ENCODE results near the gene DGAT2. TPM values are rescaled to one million over a fixed set of nuclear protein-coding genes. Genes with fewer than 3 reads are reported as not detected.

DGAT2 gene, protein sequence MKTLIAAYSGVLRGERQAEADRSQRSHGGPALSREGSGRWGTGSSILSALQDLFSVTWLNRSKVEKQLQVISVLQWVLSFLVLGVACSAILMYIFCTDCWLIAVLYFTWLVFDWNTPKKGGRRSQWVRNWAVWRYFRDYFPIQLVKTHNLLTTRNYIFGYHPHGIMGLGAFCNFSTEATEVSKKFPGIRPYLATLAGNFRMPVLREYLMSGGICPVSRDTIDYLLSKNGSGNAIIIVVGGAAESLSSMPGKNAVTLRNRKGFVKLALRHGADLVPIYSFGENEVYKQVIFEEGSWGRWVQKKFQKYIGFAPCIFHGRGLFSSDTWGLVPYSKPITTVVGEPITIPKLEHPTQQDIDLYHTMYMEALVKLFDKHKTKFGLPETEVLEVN
- total RNA-seq: 1 to 10 TPM; 2.4 to 7.7 (median 4.5) TPM

DNA sequence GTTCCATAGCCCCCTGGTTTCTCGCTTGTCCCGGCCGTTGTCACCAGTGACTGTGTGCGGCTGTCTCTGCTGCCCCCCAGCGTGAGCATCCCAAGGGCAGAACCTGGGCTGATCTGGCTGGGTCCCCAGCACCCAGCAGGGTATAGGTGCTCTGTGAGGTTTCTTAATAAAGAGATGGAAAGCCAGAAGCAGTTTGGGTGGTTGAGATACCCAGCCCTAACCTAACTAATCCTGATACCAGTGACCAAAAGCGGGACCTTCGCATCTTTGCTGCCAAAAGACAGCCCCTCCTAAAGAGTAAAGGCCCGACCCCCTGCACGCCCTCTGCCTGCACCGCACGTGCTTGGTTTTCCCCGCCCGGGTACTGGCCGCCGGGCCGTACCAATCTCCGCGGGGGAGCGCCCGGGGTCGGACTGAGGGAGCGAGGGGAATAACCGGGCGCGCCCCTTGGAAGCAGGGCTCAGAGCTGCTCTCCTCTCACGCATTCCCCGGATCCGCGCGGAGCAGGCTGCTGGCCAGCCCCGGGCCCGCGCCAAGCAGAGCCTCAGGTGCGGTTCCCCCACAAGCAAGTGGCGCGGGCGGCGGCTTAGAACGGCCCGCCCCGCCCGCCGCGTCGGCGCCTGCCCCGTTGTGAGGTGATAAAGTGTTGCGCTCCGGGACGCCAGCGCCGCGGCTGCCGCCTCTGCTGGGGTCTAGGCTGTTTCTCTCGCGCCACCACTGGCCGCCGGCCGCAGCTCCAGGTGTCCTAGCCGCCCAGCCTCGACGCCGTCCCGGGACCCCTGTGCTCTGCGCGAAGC is at the start of gene DGAT2:
Gene DGAT2, plus strand, starts transcription at position 667 of the 797 bp plus-strand sequence. CDS start 214 bp downstream, outside the sequence.
- peak within 1 kb of the TSS in 2 of 4 donors; percentile 15 to 66 for H3K27ac ChIP-seq
- peak; percentile 75 to 89 (median 88) for DNase-seq
- H3K4me1 ChIP-seq: peaks cover 0 to 14% (median 10%) of the 10 kb centered on the region in 4 donors
- H3K36me3 ChIP-seq: no peaks in the 10 kb centered on the region
- TF ChIP-seq, protein P1, sequence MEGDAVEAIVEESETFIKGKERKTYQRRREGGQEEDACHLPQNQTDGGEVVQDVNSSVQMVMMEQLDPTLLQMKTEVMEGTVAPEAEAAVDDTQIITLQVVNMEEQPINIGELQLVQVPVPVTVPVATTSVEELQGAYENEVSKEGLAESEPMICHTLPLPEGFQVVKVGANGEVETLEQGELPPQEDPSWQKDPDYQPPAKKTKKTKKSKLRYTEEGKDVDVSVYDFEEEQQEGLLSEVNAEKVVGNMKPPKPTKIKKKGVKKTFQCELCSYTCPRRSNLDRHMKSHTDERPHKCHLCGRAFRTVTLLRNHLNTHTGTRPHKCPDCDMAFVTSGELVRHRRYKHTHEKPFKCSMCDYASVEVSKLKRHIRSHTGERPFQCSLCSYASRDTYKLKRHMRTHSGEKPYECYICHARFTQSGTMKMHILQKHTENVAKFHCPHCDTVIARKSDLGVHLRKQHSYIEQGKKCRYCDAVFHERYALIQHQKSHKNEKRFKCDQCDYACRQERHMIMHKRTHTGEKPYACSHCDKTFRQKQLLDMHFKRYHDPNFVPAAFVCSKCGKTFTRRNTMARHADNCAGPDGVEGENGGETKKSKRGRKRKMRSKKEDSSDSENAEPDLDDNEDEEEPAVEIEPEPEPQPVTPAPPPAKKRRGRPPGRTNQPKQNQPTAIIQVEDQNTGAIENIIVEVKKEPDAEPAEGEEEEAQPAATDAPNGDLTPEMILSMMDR (IDR thresholded peaks at IDR 0.05): peak in 3 of 6 experiments; percentile 22 to 46 (median 32)
- TF ChIP-seq POLR2A (IDR thresholded peaks at IDR 0.05): peak in 1 of 2 donors; percentile 26
- H3K4me3 ChIP-seq: peak within 1 kb of the TSS; percentile 29 to 65 (median 52)
- H3K27me3 ChIP-seq: no peaks in the 10 kb centered on the region
- H3K9me3 ChIP-seq: no peaks in the 10 kb centered on the region

DNA sequence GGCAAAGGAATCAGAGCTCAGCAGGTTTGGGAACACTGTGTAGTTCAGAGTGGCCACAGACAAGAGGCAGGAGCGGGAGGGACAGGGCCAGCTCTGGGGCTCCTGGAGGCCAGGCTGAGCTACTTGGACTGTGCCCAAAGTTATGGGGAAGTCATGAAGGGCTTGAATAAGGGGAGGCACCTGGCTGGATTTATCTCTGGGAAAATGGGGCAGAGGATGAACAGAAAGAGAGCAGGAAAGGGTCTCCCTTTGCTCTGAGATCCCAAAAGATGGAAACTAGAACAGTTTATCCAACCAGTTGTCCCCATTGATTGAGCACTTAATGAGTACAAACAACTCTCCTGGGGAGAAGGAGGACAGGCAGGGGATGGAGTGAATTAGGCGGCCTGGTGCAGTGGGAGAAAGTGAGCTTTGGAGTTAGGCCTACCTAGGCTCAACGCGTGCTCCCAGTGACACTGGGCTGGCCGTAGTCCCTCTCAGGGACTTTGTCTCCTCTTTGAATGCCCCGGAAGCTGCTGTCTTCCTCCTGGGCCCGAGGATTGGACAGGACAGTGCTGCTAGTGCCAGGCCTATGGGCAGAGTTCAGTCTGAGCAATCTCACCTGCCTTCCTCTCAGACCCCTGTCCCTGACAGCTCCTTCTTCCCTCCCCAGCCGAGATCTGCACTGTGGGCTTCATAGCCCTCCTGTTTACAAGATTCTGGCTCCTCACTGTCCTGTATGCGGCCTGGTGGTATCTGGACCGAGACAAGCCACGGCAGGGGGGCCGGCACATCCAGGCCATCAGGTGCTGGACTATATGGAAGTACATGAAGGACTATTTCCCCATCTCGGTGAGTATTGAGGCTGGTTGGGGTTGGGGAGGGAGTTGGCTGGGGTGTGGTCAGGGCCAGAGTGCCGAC is 49.0 kb upstream of the DGAT2 start:
- Histone ChIP-seq H3K27ac (peak overlapping the region in 3 of 4 donors; percentile 78 to 94 (median 93)), H3K4me3 (peak overlapping the region in 2 of 4 donors; percentile 57 to 58), H3K4me1 (peaks cover 0 to 24% (median 0%) of the 10 kb centered on the region in 4 donors), H3K36me3 (peaks cover 0 to 18% (median 0%) of the 10 kb centered on the region in 3 donors), H3K27me3 (no peaks in the 10 kb centered on the region), H3K9me3 (no peaks in the 10 kb centered on the region)
- TF ChIP-seq, protein P1 (IDR thresholded peaks at IDR 0.05): peak in 1 of 6 experiments; percentile 5
- peak; percentile 74 to 90 for TF ChIP-seq POLR2A (IDR thresholded peaks at IDR 0.05)
- peak in 2 of 3 donors; percentile 82 to 86 for DNase-seq

DNA sequence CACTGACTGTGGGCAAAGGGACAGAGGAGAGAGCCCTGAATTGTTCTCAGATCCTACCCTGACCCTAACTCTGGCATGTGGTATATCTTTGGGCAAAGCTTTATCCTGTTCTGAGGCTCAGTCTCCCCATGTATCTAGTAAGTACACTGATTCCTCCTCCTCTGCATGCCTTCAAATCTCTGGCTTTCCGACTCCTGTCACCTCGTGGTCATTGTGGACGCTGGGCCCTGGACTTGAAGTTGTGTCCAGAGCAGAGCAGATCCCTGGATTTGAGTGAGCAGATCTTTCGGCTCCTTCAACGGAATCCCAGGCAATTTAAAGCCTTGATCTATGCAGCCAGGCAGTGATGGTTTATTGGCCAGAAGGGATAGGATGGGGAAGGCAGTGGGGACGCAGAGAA is 47.9 kb upstream of the DGAT2 start:
- DNase-seq: no peak
- Histone ChIP-seq H3K9me3 (no peaks in the 10 kb centered on the region), H3K4me1 (peaks cover 0 to 24% (median 0%) of the 10 kb centered on the region in 4 donors), H3K36me3 (peaks cover 0 to 21% (median 0%) of the 10 kb centered on the region in 3 donors), H3K27me3 (no peaks in the 10 kb centered on the region), H3K27ac (peak overlapping the region in 3 of 4 donors; percentile 78 to 94 (median 93)), H3K4me3 (peak overlapping the region in 2 of 4 donors; percentile 57 to 58)
- TF ChIP-seq, protein P1 (IDR thresholded peaks at IDR 0.05): no peak
- no peak for TF ChIP-seq POLR2A (IDR thresholded peaks at IDR 0.05)

DNA sequence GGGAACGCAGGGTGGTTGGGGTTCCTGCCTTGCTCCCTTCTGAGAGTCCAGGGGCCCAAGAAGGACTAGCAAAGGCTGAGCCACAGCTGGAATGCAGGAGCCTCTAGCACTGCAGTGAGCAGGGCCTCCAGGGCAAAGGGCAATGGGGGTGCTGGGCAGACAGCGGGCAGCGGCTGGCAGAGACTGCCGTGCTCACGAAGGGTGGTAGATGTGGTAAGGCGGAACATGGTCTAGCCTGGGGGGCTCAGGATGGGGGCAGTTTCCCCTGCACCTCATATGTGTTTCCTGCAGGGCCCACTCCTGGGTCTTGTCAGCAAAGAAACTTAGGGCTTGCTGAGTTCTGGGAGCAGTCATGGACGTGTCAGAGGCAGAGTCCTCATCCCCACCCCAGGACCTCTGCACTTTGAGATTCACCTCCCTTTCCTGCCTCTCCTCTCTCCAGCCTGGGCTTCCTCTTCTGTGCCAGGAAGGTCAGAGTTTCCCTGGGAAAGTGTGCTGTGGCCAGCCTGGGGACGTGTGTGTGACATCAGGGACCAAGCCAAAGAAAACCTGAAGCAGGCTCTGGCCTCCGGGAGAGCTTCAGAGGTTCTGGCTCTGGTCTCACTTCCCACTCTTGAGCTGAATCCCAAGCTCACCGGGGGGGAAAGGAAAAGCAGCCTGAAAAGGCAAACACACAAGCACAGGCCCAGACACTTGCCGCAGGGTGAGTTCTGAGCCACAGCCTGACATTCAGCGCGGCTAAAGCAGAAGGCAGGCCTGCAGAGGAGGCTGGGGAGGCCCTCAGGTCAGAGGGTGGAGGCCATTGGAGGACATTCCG is 46.5 kb upstream of the DGAT2 start:
- Histone ChIP-seq H3K4me1 (peaks cover 0 to 14% (median 0%) of the 10 kb centered on the region in 4 donors), H3K27ac (peak overlapping the region in 3 of 4 donors; percentile 78 to 94 (median 93)), H3K9me3 (no peaks in the 10 kb centered on the region), H3K36me3 (peaks cover 0 to 29% (median 0%) of the 10 kb centered on the region in 3 donors), H3K4me3 (peak overlapping the region in 2 of 4 donors; percentile 57 to 58), H3K27me3 (no peaks in the 10 kb centered on the region)
- TF ChIP-seq POLR2A (IDR thresholded peaks at IDR 0.05): peak; percentile 56 to 57
- TF ChIP-seq, protein P1 (IDR thresholded peaks at IDR 0.05): no peak
- peak in 2 of 3 donors; percentile 81 to 88 for DNase-seq

Data from Peyer's patch (tissue), 4 donors.